CD4-positive, alpha-beta T cell treated with Interleukin-17A for 4 hours (primary cell): ENCODE data around the gene ZNF616.
"Not testable (repeated sequence)": the region's sequence is repeated elsewhere in the genome, so short reads cannot be mapped to it uniquely, and the experiment has no call there.

Experiments used
- DNase-seq: peaks from one replicate; pipeline ENCODE4 v3.0.0-alpha.2; 2020; ENCODE audit warnings: mixed read lengths

The ZNF616 gene

GRCh38 chr19:52102782-52103181 lies 37.0 kb downstream of the ZNF616 start:
- DNase-seq, result no peak

- no peak for DNase-seq
Measured at GRCh38 chr19:52101866-52102562, 37.7 kb downstream of the ZNF616 start.

- no peak for DNase-seq
Measured at GRCh38 chr19:52099497-52100138, 40.1 kb downstream of the ZNF616 start.

- DNase-seq, result not testable (repeated sequence)
Measured at GRCh38 chr19:52096416-52096815, 43.3 kb downstream of the ZNF616 start.

- DNase-seq, result peak; percentile 85
Measured at GRCh38 chr19:52095172-52096014, 44.3 kb downstream of the ZNF616 start, which contains the start of gene ZNF841. Gene ZNF841 (minus strand): TSS chr19:52095765. CDS start chr19:52084801, 10,964 bp downstream.

- no peak for DNase-seq
Measured at GRCh38 chr19:52094526-52095130, 45.1 kb downstream of the ZNF616 start.

- no peak for DNase-seq
Measured at GRCh38 chr19:52086481-52086880, 53.3 kb downstream of the ZNF616 start.

- no peak for DNase-seq
Measured at GRCh38 chr19:52070496-52070895, 69.2 kb downstream of the ZNF616 start.

GRCh38 chr19:52069653-52070052 lies 70.1 kb downstream of the ZNF616 start:
- no peak for DNase-seq

GRCh38 chr19:52066258-52066863 lies 73.4 kb downstream of the ZNF616 start:
- no peak for DNase-seq

- DNase-seq, result no peak
Measured at GRCh38 chr19:52065399-52065798, 74.3 kb downstream of the ZNF616 start.
